22Rv1 (cell line): Measurements from ENCODE around the gene DBF4.
"Not testable (repeated sequence)": the region's sequence is repeated elsewhere in the genome, so short reads cannot be mapped to it uniquely, and the experiment has no call there.

Source experiments
- ZFX ChIP-seq: fragments of 450-650 bp; IDR thresholded peaks from 2 replicates; pipeline ENCODE4 v1.6.1; 2017; ENCODE audit warnings: antibody characterized with exemption, borderline replicate concordance
- TF ChIP-seq, protein P1 (sequence below): fragments of 450-650 bp; IDR thresholded peaks from 2 replicates; pipeline ENCODE4 v1.5.1; 2017; ENCODE audit warnings: mild to moderate bottlenecking

DNA sequence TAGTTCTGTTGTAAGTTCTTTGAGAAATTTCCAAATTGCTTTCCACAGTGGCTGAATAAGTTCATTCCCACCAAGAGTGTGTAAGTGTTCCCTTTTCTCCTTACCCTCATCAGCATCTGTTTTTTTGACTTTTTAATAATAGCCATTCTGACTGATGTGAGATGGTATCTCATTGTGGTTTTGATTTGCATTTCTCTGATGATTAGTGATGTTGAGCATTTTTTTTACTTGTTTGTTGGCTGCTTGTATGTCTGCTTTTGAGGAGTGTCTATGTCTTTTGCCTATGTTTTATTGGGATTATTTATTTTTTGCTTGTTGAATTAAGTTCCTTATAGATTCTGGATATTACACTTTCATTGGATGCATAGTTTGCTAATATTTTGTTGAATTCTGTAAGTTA lies 69.6 kb downstream of the DBF4 start:
- TF ChIP-seq, protein P1, sequence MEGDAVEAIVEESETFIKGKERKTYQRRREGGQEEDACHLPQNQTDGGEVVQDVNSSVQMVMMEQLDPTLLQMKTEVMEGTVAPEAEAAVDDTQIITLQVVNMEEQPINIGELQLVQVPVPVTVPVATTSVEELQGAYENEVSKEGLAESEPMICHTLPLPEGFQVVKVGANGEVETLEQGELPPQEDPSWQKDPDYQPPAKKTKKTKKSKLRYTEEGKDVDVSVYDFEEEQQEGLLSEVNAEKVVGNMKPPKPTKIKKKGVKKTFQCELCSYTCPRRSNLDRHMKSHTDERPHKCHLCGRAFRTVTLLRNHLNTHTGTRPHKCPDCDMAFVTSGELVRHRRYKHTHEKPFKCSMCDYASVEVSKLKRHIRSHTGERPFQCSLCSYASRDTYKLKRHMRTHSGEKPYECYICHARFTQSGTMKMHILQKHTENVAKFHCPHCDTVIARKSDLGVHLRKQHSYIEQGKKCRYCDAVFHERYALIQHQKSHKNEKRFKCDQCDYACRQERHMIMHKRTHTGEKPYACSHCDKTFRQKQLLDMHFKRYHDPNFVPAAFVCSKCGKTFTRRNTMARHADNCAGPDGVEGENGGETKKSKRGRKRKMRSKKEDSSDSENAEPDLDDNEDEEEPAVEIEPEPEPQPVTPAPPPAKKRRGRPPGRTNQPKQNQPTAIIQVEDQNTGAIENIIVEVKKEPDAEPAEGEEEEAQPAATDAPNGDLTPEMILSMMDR, result not testable (repeated sequence)
- not testable (repeated sequence) for TF ChIP-seq ZFX
